Measurements from ENCODE around the gene OR1F1. TPM values are rescaled to one million over a fixed set of nuclear protein-coding genes. Genes with fewer than 3 reads are reported as not detected.
"Not testable (repeated sequence)": the region's sequence is repeated elsewhere in the genome, so short reads cannot be mapped to it uniquely, and the experiment has no call there.

Gene OR1F1
- total RNA-seq, 1 experiment from 2014 or later, result not detected

DNA sequence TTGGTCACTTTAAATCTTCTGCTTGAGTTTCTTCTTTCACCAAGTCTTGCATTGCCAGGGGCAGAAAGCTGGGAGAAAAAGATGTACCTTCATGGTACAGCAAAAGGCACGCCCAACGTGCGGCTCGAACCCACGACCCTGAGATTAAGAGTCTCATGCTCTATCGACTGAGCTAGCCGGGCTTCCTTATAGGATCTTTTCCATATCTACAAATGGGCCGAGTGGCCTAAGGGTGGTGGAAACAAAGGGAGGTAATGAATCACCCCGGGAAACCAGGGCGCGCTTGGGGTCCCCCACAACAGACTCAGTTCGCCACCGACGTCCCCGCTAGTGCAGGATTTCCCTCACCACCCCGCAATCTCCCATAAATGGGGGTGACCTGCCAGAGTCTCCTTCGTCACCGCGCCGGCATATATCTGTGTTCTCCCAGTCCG is 7.5 kb upstream of the OR1F1 start:
- H4K20me1 ChIP-seq (ENCODE audit: control insufficient read depth, insufficient read depth, insufficient read length), result no peaks in the 10 kb centered on the region
- H2AFZ ChIP-seq (ENCODE audit: low read length), result no peak overlapping the region
- no peak overlapping the region for H3K4ac ChIP-seq (ENCODE audit: low read depth, low read length)
- H3K4me2 ChIP-seq (ENCODE audit: insufficient read depth, insufficient read length, low read length), result peak overlapping the region; percentile 56
- no CpG with 5 or more reads among the region's 21 CpGs for WGBS (ENCODE audit: extremely low coverage, insufficient read length, low lambda C conversion rate)
- no peaks in the 10 kb centered on the region for H3K79me2 ChIP-seq (ENCODE audit: insufficient read depth, low read length)
- H2AK5ac ChIP-seq (ENCODE audit: insufficient read length, low read length), result no peak overlapping the region
- Mint-ChIP-seq H3K27me3 (ENCODE audit: low read depth) (peaks cover 74% of the 10 kb centered on the region), H3K36me3 (ENCODE audit: insufficient read depth in 1 of 3, low read depth in 3 of 3) (peaks cover 0 to 2% (median 0%) of the 10 kb centered on the region in 3 experiments; a peak in 2 of 7 replicates), H3K27ac (no peak overlapping the region), H3K4me1 (peaks cover 15 to 19% of the 10 kb centered on the region in 2 experiments), H3K4me3 (peak overlapping the region; percentile 86 to 88), H3K9me3 (peaks cover 6 to 7% of the 10 kb centered on the region in 2 experiments; a peak in 4 of 5 replicates)
- no peaks in the 10 kb centered on the region for H3K79me1 ChIP-seq (ENCODE audit: insufficient read depth, low read depth, low read length, poor library complexity, severe bottlenecking)
- no peak overlapping the region for H2BK15ac ChIP-seq (ENCODE audit: low read depth, low read length)
- H2BK20ac ChIP-seq (ENCODE audit: low read depth, low read length, poor library complexity, severe bottlenecking), result no peak overlapping the region
- H3K27me3 ChIP-seq (ENCODE audit: insufficient read depth, low read length), result no peaks in the 10 kb centered on the region; the same call in 1 of the 2 replicates
- no peak overlapping the region for H3K27ac ChIP-seq (ENCODE audit: insufficient read length, low read depth, low read length)
- TF ChIP-seq, protein P1, sequence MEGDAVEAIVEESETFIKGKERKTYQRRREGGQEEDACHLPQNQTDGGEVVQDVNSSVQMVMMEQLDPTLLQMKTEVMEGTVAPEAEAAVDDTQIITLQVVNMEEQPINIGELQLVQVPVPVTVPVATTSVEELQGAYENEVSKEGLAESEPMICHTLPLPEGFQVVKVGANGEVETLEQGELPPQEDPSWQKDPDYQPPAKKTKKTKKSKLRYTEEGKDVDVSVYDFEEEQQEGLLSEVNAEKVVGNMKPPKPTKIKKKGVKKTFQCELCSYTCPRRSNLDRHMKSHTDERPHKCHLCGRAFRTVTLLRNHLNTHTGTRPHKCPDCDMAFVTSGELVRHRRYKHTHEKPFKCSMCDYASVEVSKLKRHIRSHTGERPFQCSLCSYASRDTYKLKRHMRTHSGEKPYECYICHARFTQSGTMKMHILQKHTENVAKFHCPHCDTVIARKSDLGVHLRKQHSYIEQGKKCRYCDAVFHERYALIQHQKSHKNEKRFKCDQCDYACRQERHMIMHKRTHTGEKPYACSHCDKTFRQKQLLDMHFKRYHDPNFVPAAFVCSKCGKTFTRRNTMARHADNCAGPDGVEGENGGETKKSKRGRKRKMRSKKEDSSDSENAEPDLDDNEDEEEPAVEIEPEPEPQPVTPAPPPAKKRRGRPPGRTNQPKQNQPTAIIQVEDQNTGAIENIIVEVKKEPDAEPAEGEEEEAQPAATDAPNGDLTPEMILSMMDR (conservative IDR thresholded peaks at IDR 0.05), result no peak
- H4K8ac ChIP-seq (replicated peaks; ENCODE audit: insufficient read length, low read depth, low read length), result no peak overlapping the region
- no peak overlapping the region for H2BK12ac ChIP-seq (ENCODE audit: insufficient read length, low read depth, low read length)
- H3K9me3 ChIP-seq (ENCODE audit: control insufficient read depth, low read depth, low read length), result no peaks in the 10 kb centered on the region
- DNase-seq, result peak; percentile 76
- H3K14ac ChIP-seq (ENCODE audit: insufficient read depth, low read length), result no peak overlapping the region
- no peaks in the 10 kb centered on the region for H3K4me1 ChIP-seq (ENCODE audit: insufficient read depth, low read length)
- no peak overlapping the region for H4K5ac ChIP-seq (ENCODE audit: insufficient read length, low read depth, low read length)
- no peak overlapping the region for H2BK120ac ChIP-seq (ENCODE audit: low read depth, low read length, poor library complexity, severe bottlenecking)
- H4K91ac ChIP-seq (ENCODE audit: insufficient read length, low read depth, low read length), result no peak overlapping the region
- H3K23ac ChIP-seq (ENCODE audit: insufficient read length, low read depth, low read length), result no peak overlapping the region
- H3K56ac ChIP-seq (ENCODE audit: insufficient read length, low read depth, low read length), result no peak overlapping the region
- no peak overlapping the region for H3K9ac ChIP-seq (ENCODE audit: extremely low read depth, insufficient read length, low read length)
- no peak overlapping the region for H3K18ac ChIP-seq (ENCODE audit: insufficient read length, low read depth, low read length)
- peaks cover 20% of the 10 kb centered on the region for H3K23me2 ChIP-seq (ENCODE audit: insufficient read length, low read depth, low read length, poor library complexity, severe bottlenecking)
- no peak overlapping the region for H3T11ph ChIP-seq (ENCODE audit: low read length)
- no peak overlapping the region for H2BK5ac ChIP-seq (ENCODE audit: insufficient read length, low read length)

DNA sequence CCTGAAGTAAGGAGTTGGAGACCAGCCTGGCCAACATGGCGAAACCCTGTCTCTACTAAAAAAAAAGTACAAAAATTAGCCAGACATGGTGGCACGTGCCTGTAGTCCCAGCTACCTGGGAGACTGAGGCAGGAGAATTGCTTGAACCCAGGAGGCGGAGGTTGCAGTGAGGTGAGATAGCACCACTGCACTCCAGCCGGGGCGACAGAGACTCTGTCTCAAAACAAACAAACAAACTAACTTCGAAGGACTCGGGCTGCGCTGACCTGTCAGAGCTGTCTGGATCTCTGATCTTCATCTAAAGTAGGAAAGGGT is 5.8 kb upstream of the OR1F1 start:
- H2AFZ ChIP-seq (ENCODE audit: low read length); H2BK120ac ChIP-seq (ENCODE audit: low read depth, low read length, poor library complexity, severe bottlenecking); H3K27me3 ChIP-seq (ENCODE audit: insufficient read depth, low read length); H3K9ac ChIP-seq (ENCODE audit: extremely low read depth, insufficient read length, low read length); H3K9me3 ChIP-seq (ENCODE audit: control insufficient read depth, low read depth, low read length); H3T11ph ChIP-seq (ENCODE audit: low read length); H3K56ac ChIP-seq (ENCODE audit: insufficient read length, low read depth, low read length); H3K23ac ChIP-seq (ENCODE audit: insufficient read length, low read depth, low read length); H4K91ac ChIP-seq (ENCODE audit: insufficient read length, low read depth, low read length); H3K14ac ChIP-seq (ENCODE audit: insufficient read depth, low read length); H4K8ac ChIP-seq (replicated peaks; ENCODE audit: insufficient read length, low read depth, low read length); H2AK5ac ChIP-seq (ENCODE audit: insufficient read length, low read length); DNase-seq; H3K79me2 ChIP-seq (ENCODE audit: insufficient read depth, low read length); H2BK20ac ChIP-seq (ENCODE audit: low read depth, low read length, poor library complexity, severe bottlenecking); H3K79me1 ChIP-seq (ENCODE audit: insufficient read depth, low read depth, low read length, poor library complexity, severe bottlenecking); H3K36me3 Mint-ChIP-seq (ENCODE audit: insufficient read depth in 1 of 3, low read depth in 3 of 3); H4K5ac ChIP-seq (ENCODE audit: insufficient read length, low read depth, low read length); H2BK15ac ChIP-seq (ENCODE audit: low read depth, low read length); H3K9me3 Mint-ChIP-seq; H2BK5ac ChIP-seq (ENCODE audit: insufficient read length, low read length); H2BK12ac ChIP-seq (ENCODE audit: insufficient read length, low read depth, low read length); H3K4me1 ChIP-seq (ENCODE audit: insufficient read depth, low read length); H3K18ac ChIP-seq (ENCODE audit: insufficient read length, low read depth, low read length); H3K4ac ChIP-seq (ENCODE audit: low read depth, low read length); H4K20me1 ChIP-seq (ENCODE audit: control insufficient read depth, insufficient read depth, insufficient read length); H3K27ac ChIP-seq (ENCODE audit: insufficient read length, low read depth, low read length): not testable (repeated sequence)
- Histone ChIP-seq H3K4me2 (ENCODE audit: insufficient read depth, insufficient read length, low read length) (peak overlapping the region; percentile 61), H3K23me2 (ENCODE audit: insufficient read length, low read depth, low read length, poor library complexity, severe bottlenecking) (peaks cover 20% of the 10 kb centered on the region)
- Mint-ChIP-seq H3K4me1 (peaks cover 16 to 21% of the 10 kb centered on the region in 2 experiments), H3K27ac (0 out of 7 replicates have a peak overlapping the region, but pooled peaks of 1 of the 3 experiments have one; percentile 33), H3K4me3 (peak overlapping the region; percentile 87 to 97), H3K27me3 (ENCODE audit: low read depth) (peaks cover 73% of the 10 kb centered on the region)
- no CpG with 5 or more reads among the region's 8 CpGs for WGBS (ENCODE audit: extremely low coverage, insufficient read length, low lambda C conversion rate)
